Left cardiac atrium (tissue), 4 donors: Measurements from ENCODE around the gene KRTAP6-3. TPM values are rescaled to one million over a fixed set of nuclear protein-coding genes. Genes with fewer than 3 reads are reported as not detected.

Experiments
- ATAC-seq, 2 donors: fragments of 200-7000 bp; cut with Tn5 transposase; one replicate each; pipeline ENCODE4 v1.9.1; 2020; ENCODE audit warnings: mild to moderate bottlenecking in 2 of 2, moderate library complexity in 2 of 2
- DNase-seq: peaks from one replicate; pipeline ENCODE4 v3.0.0-alpha.2; 2020
- intact Hi-C, 2 donors: fragments of 100-400 bp; cut with DNase I; formaldehyde crosslinking; loops; one replicate each; pipeline versions ENCODE4 v1.14.1 to v1.15.1; 2022 to 2023
- total RNA-seq, 2 donors: library from RNA; stranded (reverse); fragmentation: NEBNext Ultra II Directional; extraction: Animal tissue kit (Norgen Biotek cat#: 25700); gene quantifications; one replicate each; pipeline ENCODE4 v1.2.1, GENCODE V29; 2021
- donor health status: DM: no; HTN: yes; CAD: no.
- donor health status: DM: no; HTN: yes; CAD: no; lungs with severe emphysema.
- donor health status: DM: yes; HTN: yes; CAD: no.
- donor health status: Dilated cardiomyopathy.

Gene KRTAP6-3
- total RNA-seq, 2 donors from 2014 or later, result not detected

DNA sequence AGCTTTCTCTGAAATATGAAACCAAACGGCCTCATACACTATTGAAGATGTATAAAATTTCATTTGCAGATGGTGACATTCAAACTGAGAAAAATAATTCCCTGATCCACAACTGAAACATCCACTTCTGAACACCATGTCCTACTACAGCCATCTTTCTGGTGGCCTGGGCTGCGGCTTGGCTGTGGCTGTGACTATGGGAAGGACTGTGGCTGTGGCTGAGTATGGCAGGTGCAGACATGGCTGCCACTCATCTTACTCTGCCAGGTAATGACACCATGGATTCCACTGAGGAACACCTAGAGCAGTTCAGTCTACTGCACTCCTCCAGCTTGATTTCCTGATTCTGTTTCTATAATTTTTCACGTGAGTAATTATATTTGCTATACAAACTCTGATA lies 28.3 kb downstream of the KRTAP6-3 start, which contains the start of gene KRTAP20-4:
Gene KRTAP20-4 (plus strand): TSS at position 106 of the 400 bp plus-strand sequence.
- DNase-seq (no peak), ATAC-seq (no peak)
- intact Hi-C loops, result no loop called here

DNA sequence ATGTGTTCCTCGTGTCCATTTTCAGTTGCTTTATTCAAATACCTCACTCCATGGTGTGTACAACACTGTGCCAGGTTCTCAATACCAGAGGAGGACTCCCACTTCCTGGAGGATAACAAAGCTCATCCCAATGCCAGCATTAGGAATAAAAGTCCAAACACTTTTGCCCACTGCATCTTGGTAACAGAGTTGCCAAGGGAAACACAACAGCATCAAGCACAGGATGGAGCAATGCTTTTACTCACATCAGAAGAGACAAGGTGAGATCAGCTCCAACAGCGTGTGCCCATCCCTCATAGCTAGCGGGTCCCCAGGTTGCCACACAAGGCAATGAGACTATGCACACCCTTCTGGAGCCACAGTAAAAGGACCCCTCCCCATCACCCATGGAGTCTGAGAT lies 31.1 kb downstream of the KRTAP6-3 start:
- ATAC-seq (peak in 1 of 2 donors; percentile 58), DNase-seq (no peak)
- intact Hi-C loops, result no loop called here

DNA sequence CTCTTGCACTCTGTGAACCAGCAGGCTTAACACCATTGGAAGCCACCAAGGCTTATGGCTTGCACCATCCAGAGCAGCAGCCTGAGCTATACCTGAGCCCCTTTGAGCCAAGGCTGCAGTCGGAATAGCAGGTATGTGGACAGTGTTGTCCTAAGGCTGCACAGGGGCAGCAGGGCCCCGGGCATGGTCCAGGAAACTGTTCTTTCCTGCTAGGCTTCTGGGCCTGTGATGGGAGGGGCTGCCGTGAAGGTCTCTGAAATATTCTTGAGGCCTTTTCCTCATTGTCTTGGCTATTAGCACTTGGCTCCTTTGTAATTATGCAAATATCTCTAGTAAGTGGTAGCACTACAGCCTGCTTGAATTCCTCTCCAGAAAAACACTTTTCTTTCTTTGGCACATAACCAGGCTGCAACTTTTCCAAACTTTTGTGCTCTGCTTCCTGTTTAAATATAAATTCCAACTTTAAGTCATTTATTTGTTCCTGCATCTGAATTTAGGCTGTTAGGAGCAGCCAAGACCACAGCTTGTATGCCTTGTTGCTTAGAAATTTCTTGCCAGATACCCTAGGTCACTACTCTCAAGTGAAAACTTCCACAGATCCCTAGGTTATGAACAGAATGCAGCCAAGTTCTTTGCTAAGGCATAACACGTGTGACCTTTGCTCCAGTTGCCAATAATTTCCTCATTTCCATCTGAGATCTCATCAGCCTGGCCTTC lies 33.4 kb downstream of the KRTAP6-3 start:
- ATAC-seq, result no peak
- intact Hi-C loops, result no loop called here
- no peak for DNase-seq

DNA sequence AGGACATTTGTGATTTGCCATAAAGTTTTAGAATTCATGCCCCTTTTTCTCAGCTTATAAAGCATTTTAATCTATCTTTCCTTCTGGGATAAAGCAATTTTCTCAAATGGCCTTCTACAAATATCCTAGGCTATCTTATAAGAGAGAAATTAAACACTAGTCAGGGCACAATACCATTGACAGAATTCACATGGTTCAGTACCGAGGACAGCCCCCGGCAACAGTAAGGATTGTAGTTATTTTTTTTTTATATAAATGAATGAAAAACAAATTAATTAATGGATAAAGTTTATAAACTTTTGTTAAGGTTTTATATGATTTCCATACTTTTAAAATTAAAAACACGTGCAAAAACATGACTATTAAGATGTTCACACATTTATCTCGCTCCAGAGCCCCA lies 35.9 kb downstream of the KRTAP6-3 start:
- intact Hi-C loops, result no loop called here
- ATAC-seq, result no peak
- DNase-seq, result no peak

DNA sequence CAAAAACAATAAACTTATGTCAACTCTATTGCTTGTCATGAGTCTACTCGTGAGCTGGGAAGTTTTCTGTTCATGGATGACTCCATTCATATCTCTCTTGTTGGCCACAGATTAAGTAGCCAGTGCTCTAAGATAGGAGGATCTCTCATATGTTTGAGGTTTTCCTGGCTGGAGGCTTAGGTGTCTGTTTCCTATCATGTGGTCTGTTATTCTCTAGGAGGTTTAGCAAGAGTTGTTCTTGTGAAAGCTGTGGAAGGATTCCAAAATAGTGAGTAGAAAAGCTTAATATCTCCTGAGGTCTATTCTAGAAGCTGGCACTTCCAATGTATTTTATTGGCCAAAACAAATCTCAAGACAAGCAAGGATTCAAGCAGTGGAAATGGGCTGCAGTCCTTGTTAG lies 37.0 kb downstream of the KRTAP6-3 start:
- ATAC-seq (peak in 1 of 2 donors; percentile 81), DNase-seq (no peak)
- intact Hi-C loops, result no loop called here

DNA sequence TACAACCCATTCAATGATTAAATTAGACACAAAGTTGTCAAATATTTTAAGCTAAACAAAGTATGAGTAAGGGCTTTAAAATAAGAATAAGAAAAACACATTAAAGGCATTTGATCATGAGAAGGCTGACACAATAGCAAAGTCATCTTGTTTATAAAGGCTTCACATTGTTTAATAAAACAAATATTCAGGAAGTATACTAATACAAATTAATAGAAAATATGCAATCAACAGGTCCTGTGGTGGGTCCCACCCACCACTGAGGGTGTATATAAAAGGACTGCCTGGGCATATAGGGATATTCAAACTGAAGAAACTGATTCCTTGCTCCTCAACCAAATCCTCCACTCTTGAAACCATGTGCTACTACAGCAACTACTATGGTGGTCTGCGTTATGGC lies 42.7 kb downstream of the KRTAP6-3 start, which contains the start of gene KRTAP20-2:
Gene KRTAP20-2 (plus strand): TSS at position 301 of the 400 bp plus-strand sequence. CDS start 58 bp downstream, at position 359.
- no peak for DNase-seq
- no peak for ATAC-seq
- intact Hi-C loops, result no loop called here

DNA sequence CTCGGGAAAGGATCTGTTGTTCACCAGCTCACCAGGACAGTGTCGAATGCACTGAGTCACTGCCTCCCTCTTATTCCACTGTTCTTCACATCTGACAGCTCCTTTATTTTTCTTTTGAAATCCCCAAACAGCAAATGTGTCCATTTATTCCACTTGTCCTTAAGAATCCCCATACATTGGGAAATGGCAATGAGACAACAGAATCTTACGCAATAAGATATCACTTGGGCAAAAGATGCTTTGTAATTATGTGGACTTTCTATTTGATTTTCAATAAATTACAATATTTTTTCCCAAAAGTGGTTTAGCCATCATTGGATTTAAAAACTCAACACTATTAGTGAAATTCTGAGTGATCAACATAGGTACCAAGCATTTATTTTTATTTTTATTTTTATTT lies 46.4 kb downstream of the KRTAP6-3 start:
- intact Hi-C loops, result no loop called here
- no peak for DNase-seq
- ATAC-seq, result no peak

DNA sequence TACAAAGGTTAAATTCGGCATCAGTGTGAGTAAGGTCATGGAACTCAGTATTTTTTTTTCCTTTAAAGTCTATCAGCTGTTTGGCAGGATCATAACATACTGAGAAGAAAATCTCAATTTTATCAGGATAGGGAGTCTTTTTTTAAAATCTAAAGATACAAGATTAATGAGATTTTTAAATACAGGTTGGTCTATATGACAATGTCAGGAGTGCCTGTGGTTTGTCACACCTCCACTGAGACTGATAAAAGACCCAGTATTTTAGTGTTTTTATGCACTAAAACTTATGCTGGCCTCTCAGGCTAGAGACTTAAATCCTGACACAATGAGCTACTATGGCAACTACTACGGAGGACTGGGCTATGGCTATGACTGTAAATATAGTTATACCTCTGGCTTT lies 50.3 kb downstream of the KRTAP6-3 start, which contains the start of gene KRTAP20-3:
Gene KRTAP20-3 (plus strand): TSS at position 301 of the 400 bp plus-strand sequence.
- DNase-seq (no peak), ATAC-seq (no peak)
- intact Hi-C loops, result no loop called here

Other genes starting within 250 kb of the KRTAP6-3 start
- gene KRTAP23-1, start 243.8 kb upstream of the KRTAP6-3 start, total RNA-seq, result not detected
- gene KRTAP13-2, start 220.2 kb upstream of the KRTAP6-3 start, total RNA-seq, result not detected
- gene KRTAP13-1, start 196.4 kb upstream of the KRTAP6-3 start, total RNA-seq, result not detected
- gene KRTAP13-3, start 166.5 kb upstream of the KRTAP6-3 start, total RNA-seq, result not detected
- gene KRTAP13-4, start 162.2 kb upstream of the KRTAP6-3 start, total RNA-seq, result not detected
- not detected for gene KRTAP15-1, start 152.2 kb upstream of the KRTAP6-3 start, total RNA-seq
- gene KRTAP19-1, start 112.1 kb upstream of the KRTAP6-3 start, total RNA-seq, result not detected
- gene KRTAP19-2, start 105.0 kb upstream of the KRTAP6-3 start, total RNA-seq, result not detected
- not detected for gene KRTAP19-3, start 100.4 kb upstream of the KRTAP6-3 start, total RNA-seq
- gene KRTAP19-4, start 95.3 kb upstream of the KRTAP6-3 start, total RNA-seq, result not detected
- gene KRTAP19-5, start 90.3 kb upstream of the KRTAP6-3 start, total RNA-seq, result not detected
- gene KRTAP19-6, start 50.6 kb upstream of the KRTAP6-3 start, total RNA-seq, result not detected
- gene KRTAP19-7, start 31.1 kb upstream of the KRTAP6-3 start, total RNA-seq, result not detected
- gene KRTAP22-2, start 2.0 kb upstream of the KRTAP6-3 start, total RNA-seq, result not detected
- not detected for gene KRTAP6-2, start 6.5 kb downstream of the KRTAP6-3 start, total RNA-seq
- not detected for gene KRTAP22-1, start 8.6 kb downstream of the KRTAP6-3 start, total RNA-seq
- not detected for gene KRTAP6-1, start 21.5 kb downstream of the KRTAP6-3 start, total RNA-seq
- not detected for gene KRTAP20-1, start 24.0 kb downstream of the KRTAP6-3 start, total RNA-seq
- gene KRTAP20-4, start 28.2 kb downstream of the KRTAP6-3 start, total RNA-seq, result not detected
- gene KRTAP20-2, start 42.8 kb downstream of the KRTAP6-3 start, total RNA-seq, result not detected
- not detected for gene KRTAP20-3, start 50.4 kb downstream of the KRTAP6-3 start, total RNA-seq
- gene KRTAP21-3, start 126.3 kb downstream of the KRTAP6-3 start, total RNA-seq, result not detected
- gene KRTAP21-2, start 154.8 kb downstream of the KRTAP6-3 start, total RNA-seq, result not detected
- gene KRTAP21-1, start 163.0 kb downstream of the KRTAP6-3 start, total RNA-seq, result not detected
- gene KRTAP8-1, start 220.8 kb downstream of the KRTAP6-3 start, total RNA-seq, result not detected
- not detected for gene KRTAP7-1, start 237.3 kb downstream of the KRTAP6-3 start, total RNA-seq